Panc1 (cell line): Measurements from ENCODE around the gene TEKT3.

ENCODE experiments used
- CTCF ChIP-seq: fragments of 450-650 bp; IDR thresholded peaks from 2 replicates; pipeline ENCODE4 v1.5.1; 2017; ENCODE audit warnings: mild to moderate bottlenecking
- POLR2AphosphoS5 ChIP-seq: IDR thresholded peaks from 2 replicates; pipeline ENCODE4 v1.6.1; 2012; ENCODE audit warnings: mild to moderate bottlenecking, low read depth, low read length, moderate library complexity
- SIN3A ChIP-seq: IDR thresholded peaks from 2 replicates; pipeline ENCODE4 v1.6.1; 2012; ENCODE audit warnings: low read depth, mild to moderate bottlenecking, low read length, moderate library complexity, borderline replicate concordance; ENCODE audit not compliant: insufficient read depth
- TF ChIP-seq, protein P1 (sequence below), 2 experiments: IDR thresholded peaks; 2 replicates each; pipeline ENCODE4 v1.6.1; 2011 to 2012; ENCODE audit warnings: low read depth in 2 of 2, control low read depth in 1 of 2, low read length in 1 of 2, mild to moderate bottlenecking in 1 of 2, moderate library complexity in 1 of 2; ENCODE audit not compliant: insufficient read depth in 1 of 2

GRCh38 chr17:15284107-15284506 is 57.3 kb downstream of the TEKT3 start:
- no peak for TF ChIP-seq CTCF
- no peak for TF ChIP-seq SIN3A
- TF ChIP-seq, protein P1, sequence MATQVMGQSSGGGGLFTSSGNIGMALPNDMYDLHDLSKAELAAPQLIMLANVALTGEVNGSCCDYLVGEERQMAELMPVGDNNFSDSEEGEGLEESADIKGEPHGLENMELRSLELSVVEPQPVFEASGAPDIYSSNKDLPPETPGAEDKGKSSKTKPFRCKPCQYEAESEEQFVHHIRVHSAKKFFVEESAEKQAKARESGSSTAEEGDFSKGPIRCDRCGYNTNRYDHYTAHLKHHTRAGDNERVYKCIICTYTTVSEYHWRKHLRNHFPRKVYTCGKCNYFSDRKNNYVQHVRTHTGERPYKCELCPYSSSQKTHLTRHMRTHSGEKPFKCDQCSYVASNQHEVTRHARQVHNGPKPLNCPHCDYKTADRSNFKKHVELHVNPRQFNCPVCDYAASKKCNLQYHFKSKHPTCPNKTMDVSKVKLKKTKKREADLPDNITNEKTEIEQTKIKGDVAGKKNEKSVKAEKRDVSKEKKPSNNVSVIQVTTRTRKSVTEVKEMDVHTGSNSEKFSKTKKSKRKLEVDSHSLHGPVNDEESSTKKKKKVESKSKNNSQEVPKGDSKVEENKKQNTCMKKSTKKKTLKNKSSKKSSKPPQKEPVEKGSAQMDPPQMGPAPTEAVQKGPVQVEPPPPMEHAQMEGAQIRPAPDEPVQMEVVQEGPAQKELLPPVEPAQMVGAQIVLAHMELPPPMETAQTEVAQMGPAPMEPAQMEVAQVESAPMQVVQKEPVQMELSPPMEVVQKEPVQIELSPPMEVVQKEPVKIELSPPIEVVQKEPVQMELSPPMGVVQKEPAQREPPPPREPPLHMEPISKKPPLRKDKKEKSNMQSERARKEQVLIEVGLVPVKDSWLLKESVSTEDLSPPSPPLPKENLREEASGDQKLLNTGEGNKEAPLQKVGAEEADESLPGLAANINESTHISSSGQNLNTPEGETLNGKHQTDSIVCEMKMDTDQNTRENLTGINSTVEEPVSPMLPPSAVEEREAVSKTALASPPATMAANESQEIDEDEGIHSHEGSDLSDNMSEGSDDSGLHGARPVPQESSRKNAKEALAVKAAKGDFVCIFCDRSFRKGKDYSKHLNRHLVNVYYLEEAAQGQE (IDR thresholded peaks at IDR 0.05; ENCODE audit: insufficient read depth in 1 of 2, low read depth in 2 of 2, low read length in 1 of 2), result no peak
- TF ChIP-seq POLR2AphosphoS5, result no peak
